GM12892 (cell line): ENCODE data around the gene RSL24D1. TPM values are rescaled to one million over a fixed set of nuclear protein-coding genes. Genes with fewer than 3 reads are reported as not detected.
A peak's percentile ranks its signal among the peaks of the same experiment; 100 is the strongest.

ENCODE experiments used
- DNase-seq: peaks from one replicate; pipeline ENCODE4 v3.0.0; 2011; ENCODE audit not compliant: insufficient read length
- FAIRE-seq: peaks from 2 replicates; lab custom pipeline; 2011; peaks lifted over from hg19 to GRCh38; lab: Jason Lieb, UNC
- POLR2A ChIP-seq: IDR thresholded peaks from 2 replicates; pipeline ENCODE4 v1.6.1; 2011; ENCODE audit warnings: low read depth, low read length, control low read depth
- POLR2AphosphoS5 ChIP-seq: IDR thresholded peaks from 2 replicates; pipeline ENCODE4 v1.6.1; 2011; ENCODE audit warnings: low read depth, low read length, control low read depth
- TAF1 ChIP-seq: IDR thresholded peaks from 2 replicates; pipeline ENCODE4 v1.6.1; 2011; ENCODE audit warnings: low read depth, mild to moderate bottlenecking, control low read depth, low read length, borderline replicate concordance
- polyA plus RNA-seq: library from polyadenylated mRNA; unstranded; fragments of >200 nt; gene quantifications from one replicate; pipeline ENCODE4 v1.2.1, GENCODE V29; 2012; ENCODE audit warnings: missing spikeins, inconsistent platforms; ENCODE audit not compliant: missing spikeins

RSL24D1 gene
- 127 TPM for polyA plus RNA-seq

DNA sequence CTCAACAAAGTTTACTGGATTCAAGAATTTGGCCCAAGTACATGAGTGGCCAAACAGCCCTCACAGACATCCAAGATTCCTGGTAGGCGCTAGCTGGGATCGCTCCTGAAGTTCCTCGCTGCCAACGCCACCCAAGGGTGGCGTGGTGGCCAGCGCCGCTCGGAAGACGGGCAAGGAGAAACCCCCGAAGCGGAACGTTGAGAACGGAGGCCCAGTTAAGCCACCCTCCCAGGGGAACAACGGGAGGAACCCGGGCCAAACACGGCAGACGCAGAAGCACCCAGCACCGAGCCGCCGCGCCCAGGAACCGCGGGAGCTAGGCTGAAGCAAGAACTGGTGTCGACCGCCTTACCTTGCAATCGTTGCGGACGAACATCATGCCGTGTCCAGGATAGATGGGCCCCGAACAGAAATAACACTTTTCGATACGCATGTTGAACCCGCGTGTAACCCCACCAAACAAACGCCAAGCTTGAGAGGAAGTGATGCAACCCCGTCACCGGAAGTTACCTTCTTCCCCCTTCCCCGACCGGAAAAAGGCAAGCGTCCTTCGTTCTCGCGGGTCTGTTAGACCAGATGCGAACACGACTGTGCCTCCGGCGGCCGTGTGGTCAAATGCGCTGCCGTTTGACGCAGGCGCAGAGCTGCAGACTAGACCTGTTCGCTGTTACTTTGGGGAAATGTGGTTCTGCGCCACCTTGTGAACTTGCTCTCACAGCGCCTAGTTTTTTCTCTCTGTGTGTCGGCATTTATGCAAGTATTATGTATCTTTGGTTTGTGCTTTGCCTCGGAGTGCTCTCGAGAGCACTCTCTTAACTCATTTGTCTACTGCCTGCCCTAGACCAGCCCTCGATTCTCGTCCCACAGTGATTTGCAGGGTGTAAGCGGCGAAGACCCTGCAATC lies at the start of gene RSL24D1:
Gene RSL24D1, minus strand, starts transcription at position 484 of the 904 bp plus-strand sequence. Its CDS starts 51 bp downstream, at position 433.
- FAIRE-seq, result peak; percentile 100
- peak; percentile 65 for DNase-seq
- TF ChIP-seq POLR2A, result peak; percentile 91
- peak; percentile 90 for TF ChIP-seq POLR2AphosphoS5
- TF ChIP-seq TAF1, result peak; percentile 70; the same call in 1 of the 2 replicates

DNA sequence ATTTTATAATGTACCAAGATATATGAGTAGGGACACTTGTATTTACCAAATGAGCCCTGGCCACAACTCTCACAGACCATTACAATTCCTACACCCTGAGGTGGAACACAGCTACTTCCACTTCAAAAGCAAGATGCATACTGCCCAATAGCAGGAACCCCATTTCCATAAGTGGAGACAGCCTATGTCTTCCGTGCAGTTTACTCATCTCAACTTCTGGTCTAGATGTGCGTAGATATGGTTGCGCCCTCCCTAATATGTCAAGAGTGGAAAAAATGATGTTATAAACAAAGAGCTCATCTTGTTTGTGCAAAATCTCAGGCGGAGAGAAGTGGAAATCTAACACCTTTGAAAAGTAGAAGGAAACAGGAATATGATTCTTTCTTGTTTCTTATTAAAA lies 48.3 kb upstream of the RSL24D1 start:
- no peak for DNase-seq
- FAIRE-seq, result no peak
- TF ChIP-seq POLR2A (no peak), TAF1 (no peak), POLR2AphosphoS5 (no peak)

DNA sequence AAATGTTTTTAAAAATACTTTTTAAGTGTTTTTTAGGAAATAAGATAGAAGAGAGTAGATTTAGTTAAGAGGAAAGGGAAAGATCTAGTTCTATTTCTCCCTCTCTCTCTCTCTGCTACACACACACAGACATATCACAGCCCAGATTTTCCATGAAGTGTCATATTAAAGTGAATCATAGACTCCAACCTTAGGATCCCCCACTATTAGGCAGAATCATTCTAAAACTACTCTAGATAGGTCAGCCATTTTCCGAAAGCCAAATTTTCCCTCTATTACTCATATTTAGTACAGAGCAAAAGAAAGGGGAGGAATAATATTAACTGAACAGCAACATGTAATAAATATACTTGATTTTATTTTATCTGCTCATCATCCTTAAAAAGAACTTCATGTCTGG lies 45.1 kb upstream of the RSL24D1 start:
- no peak for DNase-seq
- FAIRE-seq, result no peak
- TF ChIP-seq POLR2AphosphoS5 (no peak), POLR2A (no peak), TAF1 (no peak)

DNA sequence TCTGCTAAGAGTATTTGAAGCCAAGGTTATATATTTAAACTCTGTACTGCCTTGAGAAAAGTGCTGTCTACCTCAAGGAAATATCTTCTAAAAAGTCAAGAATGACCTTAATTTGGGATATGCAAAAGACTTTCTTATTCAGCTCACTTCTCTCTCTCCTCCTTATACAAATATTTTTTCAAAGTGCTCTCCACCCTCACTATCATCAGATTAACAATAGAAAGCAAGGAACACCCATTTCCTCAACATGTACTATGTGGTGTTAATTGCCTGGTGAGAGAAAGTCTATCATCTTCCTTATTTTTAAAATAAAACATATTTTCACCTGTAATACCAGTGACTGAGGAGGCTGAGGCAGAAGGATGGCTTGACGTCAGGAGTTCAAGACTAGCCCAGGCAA lies 44.4 kb upstream of the RSL24D1 start:
- TF ChIP-seq POLR2AphosphoS5 (no peak), POLR2A (no peak)
- FAIRE-seq, result no peak
- no peak for DNase-seq

DNA sequence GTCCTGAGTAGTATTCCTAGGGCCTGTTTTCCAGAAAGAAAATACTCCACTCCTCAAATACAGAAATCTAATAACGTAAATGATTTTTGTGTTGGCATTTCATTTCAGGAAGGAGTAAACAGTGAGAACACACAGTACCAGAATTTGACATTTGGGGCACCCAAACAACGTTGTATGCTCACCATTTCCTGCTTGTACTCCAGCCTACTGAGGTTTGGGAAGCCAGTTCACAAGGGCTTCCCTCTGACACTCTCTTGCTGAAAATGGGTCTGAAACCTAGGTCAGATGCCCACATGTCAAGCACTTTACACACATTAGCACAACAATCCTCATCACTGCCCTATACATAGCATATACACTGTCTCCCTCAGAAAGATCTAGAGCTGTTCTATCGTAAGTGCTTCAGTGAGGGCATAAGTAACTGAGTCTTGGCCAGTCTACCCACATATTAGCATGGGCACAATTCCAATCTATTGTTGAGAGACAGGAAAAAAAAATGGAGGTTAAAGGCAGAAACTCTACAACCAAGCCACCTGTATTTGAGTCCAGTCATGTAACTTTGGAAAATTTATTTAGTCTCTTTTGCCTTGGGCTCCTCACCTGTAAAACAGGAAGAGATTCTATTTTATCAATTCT lies 43.5 kb upstream of the RSL24D1 start:
- no peak for FAIRE-seq
- no peak for DNase-seq
- no peak for TF ChIP-seq TAF1
- TF ChIP-seq POLR2A, result no peak
- TF ChIP-seq POLR2AphosphoS5, result no peak

DNA sequence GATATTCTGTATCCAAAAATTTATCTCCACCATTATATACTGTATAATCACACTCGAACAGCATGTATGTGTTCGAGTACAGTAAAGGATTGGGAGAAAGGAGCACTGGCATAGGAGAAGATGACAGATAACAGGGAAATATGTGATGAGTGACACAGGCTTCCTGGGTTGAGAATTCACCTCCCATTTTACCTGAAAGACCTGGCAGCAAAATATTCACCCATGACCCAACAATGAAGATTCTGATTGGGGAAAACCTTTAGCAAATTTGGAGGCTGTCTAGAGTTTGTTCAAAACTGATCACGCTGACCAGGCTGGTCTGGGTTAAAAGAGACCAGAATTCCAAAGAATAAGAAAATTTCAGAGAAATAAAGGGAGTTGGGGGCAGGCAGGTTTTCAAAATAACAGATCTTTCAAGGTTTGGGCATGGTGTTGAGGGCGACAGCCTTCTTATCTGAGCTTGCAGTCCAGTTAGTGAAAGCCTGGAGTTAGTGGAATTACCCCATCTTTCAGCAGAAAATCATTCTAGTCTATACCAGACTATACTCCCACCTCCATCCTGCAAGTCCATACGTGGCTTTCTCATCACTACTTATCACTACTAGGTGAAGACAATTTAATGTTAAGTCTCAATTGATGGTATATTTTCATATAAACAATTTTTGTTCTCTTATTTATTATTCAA lies 42.8 kb upstream of the RSL24D1 start:
- DNase-seq (no peak), FAIRE-seq (no peak)
- TF ChIP-seq POLR2A (no peak), POLR2AphosphoS5 (no peak), TAF1 (no peak)

DNA sequence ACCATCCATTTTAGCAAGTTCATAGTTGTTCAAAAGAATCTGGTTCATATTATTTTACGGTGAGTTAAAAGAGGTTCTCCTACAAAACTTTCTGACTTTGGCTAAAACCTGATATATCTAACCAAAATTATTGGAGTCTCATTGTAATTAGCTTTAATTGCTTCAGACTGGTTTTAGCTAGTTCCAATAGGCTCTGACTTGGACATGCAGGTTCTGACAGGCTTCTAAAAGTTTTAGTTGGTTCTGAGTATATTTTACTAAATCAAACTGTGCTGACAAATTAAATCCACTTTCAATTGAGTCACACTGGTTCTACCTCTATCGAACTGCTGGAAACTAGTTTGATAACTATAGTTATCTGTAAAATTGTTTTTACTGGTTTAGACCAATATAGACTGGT lies 42.1 kb upstream of the RSL24D1 start:
- TF ChIP-seq TAF1 (no peak), POLR2A (no peak), POLR2AphosphoS5 (no peak)
- FAIRE-seq, result no peak
- DNase-seq, result no peak

DNA sequence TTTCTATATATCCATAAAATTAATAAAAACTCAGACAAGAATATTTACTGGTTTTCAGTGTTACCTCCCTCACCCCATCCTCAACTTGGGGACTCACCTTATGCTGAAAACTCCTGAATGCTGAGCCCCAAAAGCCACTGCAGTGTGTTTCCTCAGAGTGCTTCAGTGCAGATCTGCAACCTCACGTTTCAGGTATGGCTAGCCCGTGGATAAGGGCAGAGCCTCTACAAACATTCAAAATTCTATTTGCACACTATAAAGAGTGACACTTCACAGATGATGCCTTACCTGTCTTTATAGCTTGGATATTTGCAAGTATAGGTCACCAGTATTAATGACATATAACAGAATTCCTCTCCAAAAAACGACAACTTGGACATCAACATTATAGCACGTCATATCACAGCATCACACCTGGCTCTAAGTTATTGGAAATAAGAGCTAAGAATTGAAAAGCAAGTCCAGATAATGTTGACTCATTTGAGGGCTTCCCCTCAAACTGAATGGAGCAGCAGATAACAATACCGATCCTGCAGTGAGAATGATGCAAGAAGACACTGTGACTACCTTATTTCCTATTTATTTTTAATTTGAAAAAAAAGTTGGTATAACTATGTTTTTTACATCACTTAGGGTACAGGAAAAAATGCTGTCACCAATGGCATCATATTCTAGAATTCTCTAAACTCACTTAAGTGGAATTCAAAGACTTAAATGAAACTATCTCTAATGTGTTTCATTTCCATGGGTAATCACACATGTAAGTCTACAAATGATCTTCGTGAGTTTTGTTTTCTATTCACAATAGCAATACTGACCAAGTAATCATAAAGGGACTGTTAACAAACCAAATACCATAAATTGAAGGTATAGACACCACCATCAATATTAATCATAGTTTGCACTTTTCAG lies 40.7 kb upstream of the RSL24D1 start:
- FAIRE-seq, result no peak
- TF ChIP-seq POLR2AphosphoS5 (no peak), POLR2A (no peak), TAF1 (no peak)
- DNase-seq, result no peak

DNA sequence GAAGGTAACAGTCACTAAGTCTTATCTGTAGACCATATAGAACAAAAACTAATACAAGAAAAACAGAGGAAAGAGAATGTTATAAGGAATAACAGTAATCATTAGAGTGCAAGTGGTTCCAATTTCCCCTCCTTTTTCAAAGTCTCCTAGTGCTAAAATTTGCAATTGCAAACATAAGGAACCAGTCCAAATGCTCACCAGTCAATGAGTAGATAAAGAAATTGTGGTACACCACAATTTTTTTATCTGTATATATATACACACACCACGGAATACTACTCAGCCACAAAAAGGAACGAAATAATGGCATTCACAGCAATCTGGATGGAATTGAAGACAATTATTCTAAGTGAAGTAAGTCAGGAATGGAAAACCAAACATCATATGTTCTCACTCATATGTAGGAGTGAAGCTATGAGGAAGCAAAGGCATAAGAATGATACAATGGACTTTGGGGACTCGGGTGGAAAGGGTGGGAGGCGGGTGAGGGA lies 38.9 kb upstream of the RSL24D1 start:
- TF ChIP-seq POLR2AphosphoS5, result no peak
- no peak for DNase-seq
- no peak for FAIRE-seq

DNA sequence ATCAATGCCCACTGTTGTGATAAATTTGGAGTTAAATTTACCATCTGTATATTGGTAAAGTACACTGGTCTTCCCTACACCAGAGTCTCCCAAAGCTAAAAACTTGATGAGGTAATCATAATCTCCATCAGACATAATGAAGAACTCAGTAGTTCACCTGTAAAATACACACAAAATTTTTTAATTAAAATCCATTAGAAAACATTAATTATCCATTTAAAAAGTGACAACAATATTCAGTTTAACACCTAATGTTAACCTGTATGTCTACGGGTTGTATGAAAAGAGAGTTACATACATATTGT lies 38.0 kb upstream of the RSL24D1 start:
- no peak for DNase-seq
- no peak for FAIRE-seq
- TF ChIP-seq TAF1 (no peak), POLR2AphosphoS5 (no peak), POLR2A (no peak)
